GM08714 (cell line): ENCODE results near the gene PADI2.

Source experiments
- H3K4me3 ChIP-seq: fragments of 200-500 bp; sonication (Bioruptor generic); 2 replicates; pipeline ENCODE4 v1.5.1; 2014; ENCODE audit warnings: mild to moderate bottlenecking, low read length, inconsistent platforms
- ZNF274 ChIP-seq: IDR thresholded peaks from 2 replicates; pipeline ENCODE4 v1.6.1; 2012; ENCODE audit warnings: mild to moderate bottlenecking, low read depth, low read length

The PADI2 gene

DNA sequence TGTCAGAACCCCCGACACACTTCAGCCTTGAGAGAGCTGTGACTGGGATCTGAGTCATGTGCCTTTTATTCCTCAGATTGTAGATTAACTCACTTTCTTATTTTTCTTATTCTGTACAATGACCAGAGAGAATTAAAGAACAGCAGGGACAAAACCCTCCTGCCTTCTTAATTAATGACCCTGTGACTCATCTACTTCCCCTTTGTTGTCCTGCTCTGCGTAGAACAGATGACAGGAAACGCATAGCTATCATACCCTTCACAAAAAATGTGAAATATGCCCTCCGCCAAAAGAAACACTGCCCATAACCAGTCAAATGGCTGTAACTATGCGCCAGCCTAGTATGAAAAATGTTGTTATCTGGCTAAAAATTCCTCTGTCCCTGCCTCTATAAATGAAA lies 9.1 kb upstream of the PADI2 start:
- no peak for TF ChIP-seq ZNF274
- no peak overlapping the region for H3K4me3 ChIP-seq

DNA sequence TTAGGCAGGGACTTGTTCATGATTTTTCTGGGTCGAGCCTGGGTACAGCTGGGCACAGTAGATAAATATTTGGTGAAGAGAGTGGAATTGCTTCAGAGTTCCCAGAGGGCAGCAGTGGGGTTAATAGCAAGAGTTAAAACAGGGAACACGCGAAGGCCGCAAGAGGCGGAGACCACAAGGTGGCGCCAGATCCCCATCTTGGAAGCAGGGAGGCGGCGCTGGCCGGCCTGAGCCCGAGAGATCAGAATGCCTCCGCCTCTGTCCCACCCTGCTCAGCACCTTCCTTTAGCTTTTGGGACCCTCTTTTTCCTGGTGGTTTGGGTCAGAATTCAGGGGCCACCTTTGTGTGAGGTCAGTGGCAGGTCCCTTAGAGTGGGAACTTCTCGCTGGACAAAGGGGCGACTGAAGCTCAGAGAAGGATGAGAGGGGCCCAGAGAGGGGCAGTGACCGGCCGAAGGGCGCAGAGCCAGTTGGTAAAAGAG lies 6.5 kb upstream of the PADI2 start:
- no peak overlapping the region for H3K4me3 ChIP-seq
- no peak for TF ChIP-seq ZNF274

DNA sequence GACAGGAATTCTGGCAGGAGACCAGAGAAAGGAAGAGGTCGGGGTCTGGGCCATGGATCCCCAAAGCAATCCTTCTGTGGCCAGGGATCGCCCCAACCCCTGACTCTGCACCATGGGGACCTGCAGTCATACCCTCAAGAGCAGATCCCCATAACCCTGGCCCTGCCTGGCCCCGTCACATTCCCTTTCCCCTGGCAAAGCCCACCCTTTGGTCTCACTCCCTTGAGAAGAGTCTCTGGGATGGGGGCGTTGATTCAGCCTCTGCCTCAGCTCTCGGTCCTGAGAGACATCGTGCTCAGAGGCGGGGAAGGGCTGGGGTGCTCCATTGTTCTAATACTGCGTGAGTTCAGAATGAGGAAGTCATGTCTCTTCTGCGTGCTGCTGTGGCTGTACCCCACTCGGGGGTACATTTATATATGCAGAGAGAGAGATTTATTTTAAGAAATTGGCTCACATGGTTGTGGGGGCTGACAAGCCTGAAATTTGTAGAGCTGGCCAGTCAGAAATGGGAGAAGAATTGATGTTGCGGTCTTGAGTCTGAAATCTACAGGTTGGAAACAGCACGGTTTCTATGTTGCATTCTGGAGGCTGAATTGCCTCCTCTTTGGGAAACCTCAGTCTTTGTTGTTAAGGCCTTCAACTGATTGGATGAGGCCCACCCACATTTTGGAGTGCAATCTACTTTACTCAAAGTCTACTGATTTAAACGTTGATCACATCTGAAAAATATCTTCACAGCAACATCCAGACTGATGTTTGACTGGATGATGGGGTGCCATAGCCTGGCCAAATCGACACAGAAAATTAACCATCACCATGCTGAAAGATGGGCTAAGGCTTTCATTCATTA lies 4.2 kb upstream of the PADI2 start:
- no peak for TF ChIP-seq ZNF274
- H3K4me3 ChIP-seq = no peak overlapping the region

DNA sequence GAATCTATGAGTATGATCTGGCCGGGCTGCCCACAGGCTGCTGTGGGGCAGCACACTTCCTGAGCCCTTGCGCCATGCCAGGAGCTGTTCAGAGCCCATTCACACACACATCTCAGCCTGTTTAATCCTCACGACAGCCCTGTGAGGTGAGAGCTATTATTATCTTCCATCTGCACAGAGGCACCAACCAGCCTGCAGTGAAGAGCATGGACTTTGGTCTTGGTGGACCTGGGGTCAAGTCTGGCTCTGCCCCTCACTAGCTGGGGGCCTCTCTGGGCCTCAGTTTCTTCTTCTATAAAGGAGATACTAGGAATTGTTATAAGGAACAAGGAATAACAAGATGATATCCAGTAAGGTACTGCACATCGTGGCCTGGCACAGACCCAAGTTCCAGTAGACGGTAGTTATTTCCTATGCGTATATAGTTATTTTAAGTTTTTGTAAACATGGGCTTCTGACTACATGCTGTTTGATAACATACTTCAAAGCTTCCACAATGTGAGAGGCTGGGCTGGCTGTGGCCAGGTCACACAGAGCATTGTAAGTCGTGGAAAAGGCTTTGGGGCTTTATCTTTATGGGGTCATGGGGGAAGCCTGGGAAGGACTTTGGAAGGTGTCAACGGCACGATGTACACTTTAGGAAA lies 3.4 kb upstream of the PADI2 start:
- no peak for TF ChIP-seq ZNF274
- H3K4me3 ChIP-seq = no peak overlapping the region

DNA sequence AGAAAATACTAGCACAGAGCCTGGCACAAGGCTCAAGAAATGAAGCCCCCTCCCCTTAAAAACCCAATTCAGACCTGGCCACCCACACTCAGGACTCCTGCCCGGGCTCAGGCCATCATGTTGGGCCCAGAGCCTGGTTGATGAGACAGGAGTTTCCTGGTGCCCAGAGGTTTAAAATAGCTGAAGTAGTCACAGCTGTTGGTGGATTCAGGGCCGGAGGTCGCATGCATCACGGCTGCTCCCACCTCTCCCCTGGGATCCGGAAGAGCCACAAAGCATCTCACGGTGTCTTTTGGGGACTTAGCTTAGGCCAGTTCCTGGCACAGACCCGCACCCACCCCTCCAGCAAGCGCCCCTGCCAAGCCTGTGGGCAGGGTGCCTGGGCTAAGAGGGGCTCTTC lies 2.6 kb upstream of the PADI2 start:
- no peak for TF ChIP-seq ZNF274
- H3K4me3 ChIP-seq = no peak overlapping the region

DNA sequence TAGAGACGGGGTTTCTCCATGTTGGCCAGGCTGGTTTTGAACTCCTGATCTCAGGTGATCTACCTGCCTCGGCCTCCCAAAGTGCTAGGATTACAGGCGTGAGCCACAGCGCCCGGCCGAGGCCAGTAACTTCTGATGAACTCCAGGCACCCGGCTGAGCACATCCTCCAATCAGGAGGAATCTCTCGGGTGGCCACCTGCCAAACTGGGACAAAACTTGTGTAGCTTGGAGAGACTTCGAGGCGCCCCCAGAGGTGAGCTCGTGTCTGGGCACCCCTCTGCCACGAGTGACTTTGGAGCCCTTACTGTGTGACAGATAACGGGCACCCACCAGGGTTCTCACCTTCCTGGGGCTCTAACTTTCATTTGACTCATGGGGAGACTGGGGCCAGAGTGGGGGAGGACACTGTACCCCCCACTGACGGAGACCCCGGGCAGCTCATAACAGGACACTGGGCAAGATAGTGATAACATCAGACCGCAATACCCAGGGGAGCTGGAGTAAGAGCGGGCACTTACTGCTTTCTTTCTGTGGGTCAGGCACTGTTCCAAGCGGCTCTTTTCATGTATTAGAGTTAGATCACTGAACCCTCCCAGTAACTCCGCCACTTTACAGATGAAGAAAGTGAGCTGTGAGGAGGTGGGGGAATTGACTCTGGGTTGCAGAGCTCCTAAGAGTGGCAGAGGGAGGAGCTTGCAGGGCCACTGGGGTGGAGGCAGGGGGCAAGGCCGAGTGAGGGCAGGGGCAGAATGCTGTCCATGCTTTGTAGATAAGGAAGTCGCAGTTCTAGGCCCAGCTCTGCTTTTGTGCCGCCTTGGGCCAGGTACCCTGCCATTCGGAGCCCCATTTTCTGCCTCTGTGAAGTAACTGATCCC lies 1.9 kb upstream of the PADI2 start:
- TF ChIP-seq ZNF274 = no peak
- no peak overlapping the region for H3K4me3 ChIP-seq

DNA sequence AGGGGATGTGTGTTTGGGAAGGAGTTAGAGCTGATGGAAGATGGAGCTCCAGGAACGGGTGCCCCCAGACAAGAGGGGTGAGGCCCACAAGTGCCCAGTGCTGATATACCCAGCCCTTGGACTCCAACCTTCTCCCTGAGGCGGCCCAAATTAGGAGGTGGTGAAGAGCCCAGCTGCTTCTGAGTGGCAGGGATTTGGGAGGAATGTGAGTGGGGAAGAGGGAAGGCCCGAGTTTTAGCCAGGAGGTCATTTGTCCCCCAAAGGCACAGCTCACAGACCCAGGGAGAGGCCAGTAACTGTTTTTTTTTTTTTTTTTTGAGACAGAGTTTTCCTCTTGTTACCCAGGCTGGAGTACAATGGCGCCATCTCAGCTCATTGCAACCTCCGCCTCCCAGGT lies 1.2 kb upstream of the PADI2 start:
- TF ChIP-seq ZNF274 = no peak
- H3K4me3 ChIP-seq = no peak overlapping the region

DNA sequence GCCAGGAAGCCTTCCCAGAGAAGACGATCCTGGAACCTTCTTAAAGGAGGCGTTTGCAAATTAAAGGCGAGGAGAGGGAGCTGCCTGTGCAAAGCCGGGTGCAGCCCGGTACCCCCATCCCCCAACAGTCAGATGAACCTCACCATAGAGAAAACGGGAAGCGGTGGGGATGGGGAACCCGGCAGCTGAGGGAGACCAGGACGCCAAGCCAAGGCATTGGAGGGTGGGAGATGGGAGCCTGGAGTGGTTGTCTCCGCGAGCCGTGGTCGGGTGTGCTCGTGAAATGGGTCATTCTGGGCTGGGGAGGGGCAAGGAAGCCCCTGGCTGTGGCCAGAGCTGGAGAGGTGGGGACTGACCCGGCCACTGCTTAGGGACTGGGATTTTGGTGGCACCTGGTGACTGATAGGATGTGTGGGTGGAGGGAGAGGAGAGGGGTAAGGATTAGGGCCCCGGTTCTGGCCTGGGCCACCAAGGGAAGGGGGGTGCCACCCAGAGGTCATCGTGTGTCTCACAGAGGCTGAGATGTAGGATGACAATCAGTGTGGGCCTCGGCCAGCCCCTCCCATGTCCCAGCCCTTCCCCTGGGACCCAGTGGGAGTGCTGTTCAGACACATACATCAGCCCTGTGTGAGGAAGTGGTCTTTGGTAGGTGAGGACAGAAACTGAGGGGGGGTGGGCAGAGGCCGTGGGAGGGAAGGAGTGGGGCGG lies 676 bp upstream of the PADI2 start:
- TF ChIP-seq ZNF274 = no peak
- H3K4me3 ChIP-seq = no peak overlapping the region

DNA sequence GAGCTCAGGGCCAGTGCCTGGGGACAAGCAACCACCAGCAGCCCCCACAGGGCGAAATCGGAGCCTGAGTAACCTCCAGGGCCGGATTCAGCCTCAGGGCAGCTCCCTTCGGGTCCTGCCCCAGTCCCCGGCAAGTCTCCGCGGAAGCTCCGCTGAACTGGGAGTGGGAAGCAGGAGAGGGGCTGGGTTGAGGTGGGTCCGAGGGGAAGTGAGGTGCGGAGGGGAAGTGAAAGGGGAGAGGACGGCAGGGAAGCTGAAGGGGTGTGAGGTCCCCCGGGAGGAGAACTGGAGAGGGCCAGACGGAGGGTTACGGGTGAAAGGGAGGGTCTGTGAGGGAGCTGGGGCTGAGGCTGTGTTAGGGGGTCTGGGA lies 560 bp downstream of the PADI2 start:
- no peak overlapping the region for H3K4me3 ChIP-seq
- TF ChIP-seq ZNF274 = no peak

DNA sequence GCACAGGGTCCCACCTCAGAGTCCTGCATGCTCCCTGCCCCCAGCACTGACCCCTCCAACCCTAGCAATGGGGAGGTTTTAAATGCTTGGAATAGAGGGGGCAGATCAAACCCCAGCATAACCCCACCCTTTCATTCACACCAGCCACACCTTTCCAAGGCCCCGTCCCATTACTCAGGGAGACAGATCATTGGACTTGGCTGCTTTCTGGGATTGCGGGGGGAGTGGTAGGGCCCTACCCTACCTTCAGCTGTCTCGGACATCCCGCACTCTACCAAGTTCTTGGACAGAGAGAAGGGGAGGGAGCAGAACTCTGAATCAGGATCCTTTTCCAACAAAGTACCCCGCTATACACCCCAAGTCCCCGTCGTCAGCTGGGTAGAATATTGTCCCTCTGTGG lies 983 bp downstream of the PADI2 start:
- no peak for TF ChIP-seq ZNF274

DNA sequence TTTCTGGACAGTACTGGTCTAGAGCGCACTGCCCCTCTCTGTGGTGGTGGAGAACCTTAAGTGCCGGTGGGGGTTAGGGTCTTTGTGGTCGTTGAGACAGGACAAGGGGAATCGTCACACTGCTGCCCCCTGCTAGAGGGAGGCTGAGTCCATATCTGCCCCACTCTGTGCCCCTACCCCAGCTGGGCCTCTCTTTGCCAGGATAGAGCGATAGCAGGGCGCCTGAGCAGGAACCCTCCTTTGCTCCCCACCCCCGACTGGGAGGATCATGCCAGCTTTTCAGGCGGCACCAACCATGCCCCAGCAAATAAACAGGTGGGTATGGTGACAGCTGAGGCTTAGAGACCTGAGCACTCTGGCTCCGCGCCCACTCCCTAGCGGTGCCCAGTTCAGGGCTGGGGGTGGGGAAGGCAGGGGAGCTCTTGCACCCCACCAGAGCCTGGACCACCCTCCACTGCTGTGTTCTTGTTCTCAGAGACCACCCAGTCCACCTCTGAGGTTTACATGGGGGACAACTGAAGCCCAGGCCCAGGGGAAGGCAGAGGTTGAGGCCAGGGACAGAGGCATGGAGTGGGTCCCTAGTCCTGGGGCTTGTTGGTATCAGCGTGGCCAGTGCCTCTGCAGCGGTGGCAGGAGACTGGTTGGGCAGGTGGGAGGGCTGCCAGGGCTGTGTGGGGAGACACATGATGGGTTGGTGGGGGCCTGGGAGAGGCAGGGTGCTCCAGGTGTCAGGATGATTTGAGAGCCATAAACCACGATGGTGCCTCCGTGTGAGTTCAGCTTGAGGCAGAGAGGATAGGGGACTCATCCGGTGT lies 1.6 kb downstream of the PADI2 start:
- H3K4me3 ChIP-seq = no peak overlapping the region
- no peak for TF ChIP-seq ZNF274

More for the DNA sequence above, 983 bp downstream of the PADI2 start:
- no peak overlapping the region for H3K4me3 ChIP-seq

DNA sequence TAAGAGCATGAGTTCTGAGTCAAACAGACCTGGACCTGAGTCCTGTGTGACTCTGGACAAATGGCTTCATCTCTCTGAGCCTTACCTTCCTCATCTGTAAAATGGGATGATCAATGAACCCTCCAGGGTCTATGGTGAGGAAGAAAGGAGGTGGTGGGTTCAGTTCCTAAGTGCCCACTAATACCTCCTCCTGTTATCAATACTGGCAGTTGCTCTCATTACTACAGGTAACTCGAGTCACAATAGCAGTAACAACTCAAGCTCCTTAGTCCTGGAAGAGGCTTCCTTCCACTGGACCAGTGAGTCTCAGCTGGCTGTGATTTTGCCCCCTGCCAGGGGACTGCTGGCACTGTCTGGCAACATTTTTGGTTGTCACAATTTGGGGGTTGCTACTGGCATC lies 2.6 kb downstream of the PADI2 start:
- H3K4me3 ChIP-seq = no peak overlapping the region
- no peak for TF ChIP-seq ZNF274

DNA sequence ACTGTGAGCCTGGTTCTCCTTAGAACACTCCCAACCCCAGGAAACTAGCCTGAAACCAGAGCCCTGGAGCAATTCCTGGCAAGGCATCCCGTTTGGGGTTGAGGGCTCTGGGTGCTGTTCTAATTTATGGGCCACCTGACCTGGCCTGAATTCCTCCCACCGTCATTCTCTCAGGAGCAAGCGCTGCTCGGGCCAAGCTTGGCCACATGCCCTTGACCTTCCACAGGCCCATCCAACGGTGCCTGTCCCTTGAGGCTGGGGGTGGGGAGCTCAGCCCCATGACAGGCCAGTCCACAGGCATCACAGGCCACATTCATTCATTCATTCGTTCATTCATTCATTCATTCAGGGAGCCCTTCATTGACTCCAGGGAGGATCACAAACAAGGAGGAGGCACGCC lies 5.3 kb downstream of the PADI2 start:
- no peak overlapping the region for H3K4me3 ChIP-seq
- TF ChIP-seq ZNF274 = no peak
